ENCODE results near the gene HBG1.
A peak's percentile ranks its signal among the peaks of the same experiment; 100 is the strongest.
"Not testable (repeated sequence)": the region's sequence is repeated elsewhere in the genome, so short reads cannot be mapped to it uniquely, and the experiment has no call there.

Gene HBG1

GRCh38 chr11:5249807-5250396 lies at the start of gene HBG1:
TSS of gene HBG1 (minus strand) at chr11:5249857. CDS start at chr11:5249804, 53 bp downstream.
- DNase-seq (ENCODE audit: low read depth, low spot score) = not testable (repeated sequence)

DNA sequence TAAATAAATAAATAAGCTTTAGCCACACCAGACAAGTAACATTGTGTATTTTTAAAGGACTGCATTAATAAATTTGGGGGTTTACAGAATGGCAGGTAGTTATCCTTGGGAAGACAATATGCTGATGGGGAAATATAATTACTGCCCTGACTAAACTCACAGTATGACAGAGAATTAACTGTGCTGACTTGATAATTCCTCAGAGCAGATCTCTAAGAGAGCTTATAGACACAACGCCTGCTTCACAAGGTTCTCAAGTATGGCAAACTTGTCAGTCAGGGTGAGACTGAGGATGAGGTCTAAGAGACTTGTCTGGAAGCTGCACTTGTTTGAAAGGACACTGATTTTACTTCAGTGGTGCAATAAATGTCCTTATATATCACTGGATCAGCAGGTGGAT lies 48.8 kb upstream of the HBG1 start:
- no peak for DNase-seq (ENCODE audit: low read depth, low spot score)

- DNase-seq (ENCODE audit: low read depth, low spot score) = no peak
These were observed 48.2 kb upstream of the HBG1 start for GRCh38 chr11:5297721-5298323.

DNA sequence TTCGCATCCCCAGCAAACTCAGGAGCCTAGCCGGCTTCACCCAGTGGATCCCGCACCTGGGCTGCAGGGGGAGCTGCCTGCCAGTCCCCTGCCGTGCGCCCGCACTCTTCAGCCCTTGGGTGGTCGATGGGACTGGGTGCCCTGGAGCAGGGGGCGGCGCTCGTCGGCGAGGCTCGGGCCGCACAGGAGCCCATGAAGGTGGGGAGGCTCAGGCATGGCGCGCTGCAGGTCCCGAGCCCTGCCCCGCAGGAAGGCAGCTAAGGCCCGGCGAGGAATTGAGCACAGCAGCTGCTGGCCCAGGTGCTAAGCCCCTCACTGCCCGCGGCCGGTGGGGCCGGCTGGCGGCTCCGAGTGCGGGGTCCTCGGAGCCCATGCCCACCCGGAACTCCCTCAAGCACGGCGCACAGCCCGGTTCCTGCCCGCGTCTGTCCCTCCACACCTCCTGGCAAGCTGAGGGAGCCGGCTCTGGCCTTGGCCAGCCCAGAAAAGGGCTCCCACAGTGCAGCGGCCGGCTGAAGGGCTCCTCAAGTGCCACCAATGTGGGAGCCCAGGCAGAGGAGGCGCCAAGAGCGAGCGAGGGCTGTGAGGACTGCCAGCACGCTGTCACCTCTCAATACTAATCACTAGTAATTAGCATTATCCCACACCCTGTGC lies 44.8 kb upstream of the HBG1 start:
- DNase-seq (ENCODE audit: low read depth, low spot score) = not testable (repeated sequence)

DNA sequence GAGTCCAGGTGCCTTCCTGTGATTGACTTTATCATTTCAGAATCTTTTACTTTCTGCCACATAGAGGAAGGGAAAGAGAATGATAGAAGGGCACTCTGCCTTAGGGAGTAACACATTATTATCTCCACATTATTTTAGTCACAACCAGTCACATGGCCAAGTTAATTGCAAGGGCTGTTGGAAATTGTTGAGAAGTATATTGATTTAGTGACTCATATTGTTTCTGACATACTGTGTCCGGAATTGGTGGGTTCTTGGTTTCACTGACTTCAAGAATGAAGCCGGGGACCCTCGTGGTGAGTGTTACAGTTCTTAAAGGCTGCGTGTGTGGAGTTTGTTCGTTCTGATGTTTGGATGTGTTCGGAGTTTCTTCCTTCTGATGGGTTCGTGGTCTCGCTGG lies 43.4 kb upstream of the HBG1 start:
- no peak for DNase-seq (ENCODE audit: low read depth, low spot score)

DNA sequence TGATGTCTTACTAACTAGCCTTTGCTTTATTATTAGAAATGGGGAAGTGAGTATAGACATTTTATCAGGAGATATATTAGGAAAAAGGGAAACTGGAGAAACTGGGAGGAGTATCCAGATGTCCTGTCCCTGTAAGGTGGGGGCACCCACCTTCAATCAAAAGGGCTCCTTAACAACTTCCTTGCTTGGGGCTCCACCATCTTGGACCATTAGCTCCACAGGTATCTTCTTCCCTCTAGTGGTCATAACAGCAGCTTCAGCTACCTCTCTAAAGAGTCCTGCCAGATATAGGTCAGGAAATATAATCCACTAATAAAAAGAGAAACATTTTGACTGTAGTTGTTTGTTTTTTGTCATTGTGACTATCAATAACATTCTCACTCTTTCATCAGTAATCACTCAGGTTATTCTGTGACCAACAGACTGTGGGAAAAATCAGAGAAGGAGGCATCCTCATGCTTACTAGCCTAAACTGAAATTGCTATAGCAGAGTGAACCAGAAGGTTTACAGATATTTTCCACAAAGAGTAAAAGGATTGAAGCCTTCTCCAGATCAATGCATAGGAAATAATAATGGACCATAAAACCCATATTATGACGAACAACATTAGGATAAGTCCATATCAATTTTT lies 41.7 kb upstream of the HBG1 start:
- no peak for DNase-seq (ENCODE audit: low read depth, low spot score)

DNA sequence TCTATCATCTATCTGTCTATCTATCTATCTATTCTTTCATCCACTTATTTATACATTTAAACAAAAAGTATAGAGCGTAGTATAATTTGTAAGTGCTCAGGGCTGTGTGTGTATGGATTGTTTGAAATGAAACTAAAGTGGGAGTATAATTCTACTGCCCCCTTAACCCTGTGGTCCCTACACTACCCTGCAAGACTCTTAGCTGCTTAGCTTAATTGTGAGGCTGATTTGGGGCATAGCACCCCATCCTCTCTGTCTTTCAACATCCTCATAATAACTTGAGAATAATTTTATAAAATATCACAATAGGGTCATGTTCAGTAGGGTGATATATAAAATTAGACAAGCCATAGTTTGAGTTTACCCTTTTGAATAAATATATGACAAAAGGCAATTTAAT lies 40.4 kb upstream of the HBG1 start:
- no peak for DNase-seq (ENCODE audit: low read depth, low spot score)

GRCh38 chr11:5289696-5290095 lies 40.0 kb upstream of the HBG1 start:
- DNase-seq (ENCODE audit: low read depth, low spot score) = no peak

DNA sequence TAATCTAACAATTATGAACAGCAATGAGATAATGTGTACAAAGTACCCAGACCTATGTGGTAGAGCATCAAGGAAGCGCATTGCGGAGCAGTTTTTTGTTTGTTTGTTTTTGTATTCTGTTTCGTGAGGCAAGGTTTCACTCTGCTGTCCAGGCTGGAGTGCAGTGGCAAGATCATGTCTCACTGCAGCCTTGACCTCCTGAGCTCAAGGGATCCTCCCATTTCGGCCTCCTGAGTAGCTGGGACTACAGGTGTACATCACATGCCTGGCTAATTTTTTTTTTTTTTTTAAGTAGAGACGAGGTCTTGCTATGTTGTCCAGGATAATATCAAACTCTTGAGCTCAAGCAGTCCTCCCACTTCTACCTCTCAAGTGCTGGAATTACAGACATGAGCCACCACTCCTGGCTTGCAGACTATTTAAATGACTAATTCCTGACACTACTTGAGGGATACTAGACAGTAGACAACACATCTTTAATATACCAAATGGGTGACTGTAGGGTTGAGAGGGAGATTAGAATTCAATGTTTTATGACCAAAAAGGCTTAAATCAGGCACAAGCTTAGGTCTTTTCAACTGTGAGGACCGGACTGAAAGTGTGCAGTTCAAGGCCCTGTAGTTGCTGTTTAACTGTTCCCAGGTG lies 39.4 kb upstream of the HBG1 start:
- no peak for DNase-seq (ENCODE audit: low read depth, low spot score)

DNA sequence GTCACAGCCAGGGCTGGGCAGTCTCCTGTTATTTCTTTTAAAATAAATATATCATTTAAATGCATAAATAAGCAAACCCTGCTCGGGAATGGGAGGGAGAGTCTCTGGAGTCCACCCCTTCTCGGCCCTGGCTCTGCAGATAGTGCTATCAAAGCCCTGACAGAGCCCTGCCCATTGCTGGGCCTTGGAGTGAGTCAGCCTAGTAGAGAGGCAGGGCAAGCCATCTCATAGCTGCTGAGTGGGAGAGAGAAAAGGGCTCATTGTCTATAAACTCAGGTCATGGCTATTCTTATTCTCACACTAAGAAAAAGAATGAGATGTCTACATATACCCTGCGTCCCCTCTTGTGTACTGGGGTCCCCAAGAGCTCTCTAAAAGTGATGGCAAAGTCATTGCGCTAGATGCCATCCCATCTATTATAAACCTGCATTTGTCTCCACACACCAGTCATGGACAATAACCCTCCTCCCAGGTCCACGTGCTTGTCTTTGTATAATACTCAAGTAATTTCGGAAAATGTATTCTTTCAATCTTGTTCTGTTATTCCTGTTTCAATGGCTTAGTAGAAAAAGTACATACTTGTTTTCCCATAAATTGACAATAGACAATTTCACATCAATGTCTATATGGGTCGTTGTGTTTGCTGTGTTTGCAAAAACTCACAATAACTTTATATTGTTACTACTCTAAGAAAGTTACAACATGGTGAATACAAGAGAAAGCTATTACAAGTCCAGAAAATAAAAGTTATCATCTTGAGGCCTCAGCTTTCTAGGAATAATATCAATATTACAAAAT lies 38.6 kb upstream of the HBG1 start:
- DNase-seq (ENCODE audit: low read depth, low spot score) = no peak

GRCh38 chr11:5286901-5287300 lies 37.2 kb upstream of the HBG1 start:
- no peak for DNase-seq (ENCODE audit: low read depth, low spot score)

DNA sequence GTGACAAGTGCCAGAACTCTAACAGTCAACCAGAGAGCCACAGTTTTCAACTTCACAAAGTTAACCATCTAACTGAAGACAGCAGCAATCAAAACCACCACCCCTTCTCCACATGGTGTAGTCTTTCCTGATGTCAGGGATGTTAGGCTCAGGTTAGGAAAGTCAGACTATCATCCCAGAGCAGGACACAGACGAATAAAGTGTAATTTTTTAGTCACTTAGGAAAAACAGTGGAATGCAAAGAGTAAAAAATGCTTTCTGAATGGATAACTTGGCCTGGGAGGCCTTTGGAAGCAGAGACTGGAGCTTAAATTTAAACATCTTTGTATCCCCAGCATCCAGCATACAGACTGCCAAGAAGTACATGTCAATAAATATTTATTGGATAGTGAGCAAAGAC lies 36.7 kb upstream of the HBG1 start:
- DNase-seq (ENCODE audit: low read depth, low spot score) = no peak

DNA sequence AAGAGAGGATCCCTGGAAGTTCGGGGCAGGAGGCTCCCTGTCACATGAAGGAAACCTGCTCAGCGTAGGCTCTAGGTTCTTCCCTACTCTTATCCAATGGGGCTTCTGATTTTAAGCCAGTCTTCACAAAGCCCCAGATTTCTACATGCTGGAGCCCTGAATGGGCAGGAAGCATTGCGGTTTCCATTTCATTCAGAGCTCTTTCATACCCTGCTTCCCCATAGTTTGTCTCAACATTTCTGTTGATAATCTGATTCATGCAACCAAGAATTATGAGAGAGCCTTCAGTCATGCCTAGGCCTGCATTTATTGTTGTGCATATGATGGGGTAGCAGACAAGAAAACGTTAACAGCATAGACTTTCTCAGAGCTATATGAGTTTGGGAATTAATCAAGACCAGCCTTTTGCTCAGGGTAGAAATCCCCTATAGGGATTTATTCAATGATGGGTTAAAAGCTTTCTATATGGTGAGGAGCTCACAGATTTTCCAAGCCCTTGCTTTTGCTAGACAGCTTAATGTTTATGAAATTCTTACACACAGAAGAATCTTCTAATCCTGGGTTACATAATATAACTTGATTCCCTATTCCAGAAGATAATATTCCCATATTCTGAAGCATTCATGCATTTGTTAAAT lies 36.2 kb upstream of the HBG1 start:
- DNase-seq (ENCODE audit: low read depth, low spot score) = no peak

DNA sequence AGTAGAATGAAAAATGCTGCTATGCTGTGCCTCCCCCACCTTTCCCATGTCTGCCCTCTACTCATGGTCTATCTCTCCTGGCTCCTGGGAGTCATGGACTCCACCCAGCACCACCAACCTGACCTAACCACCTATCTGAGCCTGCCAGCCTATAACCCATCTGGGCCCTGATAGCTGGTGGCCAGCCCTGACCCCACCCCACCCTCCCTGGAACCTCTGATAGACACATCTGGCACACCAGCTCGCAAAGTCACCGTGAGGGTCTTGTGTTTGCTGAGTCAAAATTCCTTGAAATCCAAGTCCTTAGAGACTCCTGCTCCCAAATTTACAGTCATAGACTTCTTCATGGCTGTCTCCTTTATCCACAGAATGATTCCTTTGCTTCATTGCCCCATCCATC lies 35.0 kb upstream of the HBG1 start:
- DNase-seq (ENCODE audit: low read depth, low spot score) = no peak

GRCh38 chr11:5283882-5284281 lies 34.2 kb upstream of the HBG1 start:
- DNase-seq (ENCODE audit: low read depth, low spot score) = no peak

GRCh38 chr11:5283086-5283485 lies 33.4 kb upstream of the HBG1 start:
- no peak for DNase-seq (ENCODE audit: low read depth, low spot score)

GRCh38 chr11:5282628-5283027 lies 33.0 kb upstream of the HBG1 start:
- DNase-seq (ENCODE audit: low read depth, low spot score) = no peak

GRCh38 chr11:5281596-5281995 lies 31.9 kb upstream of the HBG1 start:
- no peak for DNase-seq (ENCODE audit: low read depth, low spot score)

DNA sequence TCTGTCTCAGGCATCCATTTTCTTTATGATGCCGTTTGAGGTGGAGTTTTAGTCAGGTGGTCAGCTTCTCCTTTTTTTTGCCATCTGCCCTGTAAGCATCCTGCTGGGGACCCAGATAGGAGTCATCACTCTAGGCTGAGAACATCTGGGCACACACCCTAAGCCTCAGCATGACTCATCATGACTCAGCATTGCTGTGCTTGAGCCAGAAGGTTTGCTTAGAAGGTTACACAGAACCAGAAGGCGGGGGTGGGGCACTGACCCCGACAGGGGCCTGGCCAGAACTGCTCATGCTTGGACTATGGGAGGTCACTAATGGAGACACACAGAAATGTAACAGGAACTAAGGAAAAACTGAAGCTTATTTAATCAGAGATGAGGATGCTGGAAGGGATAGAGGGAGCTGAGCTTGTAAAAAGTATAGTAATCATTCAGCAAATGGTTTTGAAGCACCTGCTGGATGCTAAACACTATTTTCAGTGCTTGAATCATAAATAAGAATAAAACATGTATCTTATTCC lies 31.0 kb upstream of the HBG1 start:
- peak; percentile 98 for DNase-seq (ENCODE audit: low read depth, low spot score)

GRCh38 chr11:5279471-5280090 lies 29.9 kb upstream of the HBG1 start:
- no peak for DNase-seq (ENCODE audit: low read depth, low spot score)

All from smooth muscle cell of the brain vasculature (primary cell).